H1 (cell line): ENCODE data around the gene ARHGAP12. TPM values are rescaled to one million over a fixed set of nuclear protein-coding genes. Genes with fewer than 3 reads are reported as not detected.

Source experiments
- CTCF ChIA-PET: fragments of 300-600 bp; sonication (Branson Sonifier 250); formaldehyde crosslinking; loops from one replicate; lab custom pipeline; 2021; ENCODE audit not compliant: partially characterized antibody; lab: Charles Lee
- POLR2A ChIA-PET: fragments of 300-600 bp; sonication (Branson Sonifier 250); formaldehyde crosslinking; loops from one replicate; lab custom pipeline; 2021; ENCODE audit warnings: inconsistent platforms; ENCODE audit not compliant: partially characterized antibody; lab: Charles Lee
- DNase-seq, 2 experiments: peaks; one replicate each; pipeline versions ENCODE4 v3.0.0 to v3.0.0-alpha.2; 2010 to 2022; ENCODE audit warnings: low spot score in 2 of 2, low read depth in 1 of 2, mixed read lengths in 1 of 2
- FAIRE-seq: peaks from 2 replicates; lab custom pipeline; 2011; peaks lifted over from hg19 to GRCh38; lab: Jason Lieb, UNC
- H2AFZ ChIP-seq: 2 replicates; pipeline ENCODE4 v1.8.1; 2012; ENCODE audit warnings: low read length, inconsistent platforms
- H2AK5ac ChIP-seq: 2 replicates; pipeline ENCODE4 v1.6.1; 2013; ENCODE audit warnings: low read depth, low read length
- H2BK120ac ChIP-seq: replicated peaks from 2 replicates; pipeline ENCODE3; 2013; ENCODE audit warnings: low read depth, low read length, inconsistent platforms
- H2BK12ac ChIP-seq: 2 replicates; pipeline ENCODE4 v1.6.1; 2013; ENCODE audit warnings: low read depth, low read length
- H2BK15ac ChIP-seq: 2 replicates; pipeline ENCODE4 v1.6.1; 2013; ENCODE audit warnings: low read length
- H2BK20ac ChIP-seq: 2 replicates; pipeline ENCODE4 v1.6.1; 2013; ENCODE audit warnings: low read length
- H2BK5ac ChIP-seq: 2 replicates; pipeline ENCODE4 v1.6.1; 2013; ENCODE audit warnings: low read depth, low read length
- H3K14ac ChIP-seq: 2 replicates; pipeline ENCODE4 v1.6.1; 2013; ENCODE audit warnings: inconsistent platforms; ENCODE audit not compliant: insufficient read length
- H3K18ac ChIP-seq: 2 replicates; pipeline ENCODE4 v1.6.1; 2013; ENCODE audit warnings: low read length; ENCODE audit errors: extremely low read depth
- H3K23ac ChIP-seq: 2 replicates; pipeline ENCODE4 v1.6.1; 2013; ENCODE audit warnings: inconsistent platforms; ENCODE audit not compliant: insufficient read length
- H3K23me2 ChIP-seq: 2 replicates; pipeline ENCODE4 v1.6.1; 2013; ENCODE audit warnings: low read depth, low read length
- H3K27ac ChIP-seq: 2 replicates; pipeline ENCODE4 v1.6.1; 2011; ENCODE audit warnings: low read depth, low read length, inconsistent platforms
- H3K27me3 ChIP-seq, 4 experiments: replicated peaks in 1 of 4; 1 replicate in 1 of 4; 2 replicates in 3 of 4; pipeline versions ENCODE4 v1.6.1 to v1.8.1; 2011 to 2013; ENCODE audit warnings: low read length in 3 of 4, mild to moderate bottlenecking in 3 of 4, inconsistent platforms in 2 of 4, mixed read lengths in 2 of 4, moderate library complexity in 1 of 4; ENCODE audit not compliant: control insufficient read depth in 3 of 4, insufficient read depth in 3 of 4; ENCODE audit errors: extremely low read depth in 1 of 4
- H3K36me3 ChIP-seq, 4 experiments: 2 replicates each; pipeline versions ENCODE4 v1.6.1 to v1.8.1; 2011 to 2013; ENCODE audit warnings: mild to moderate bottlenecking in 4 of 4, low read length in 3 of 4, moderate library complexity in 2 of 4, control low read depth in 1 of 4, inconsistent platforms in 1 of 4; ENCODE audit not compliant: insufficient read depth in 4 of 4, control insufficient read depth in 2 of 4
- H3K4ac ChIP-seq: replicated peaks from 2 replicates; pipeline ENCODE3; 2013; ENCODE audit warnings: low read length, low read depth, mixed read lengths, inconsistent platforms; ENCODE audit not compliant: insufficient read length
- H3K4me1 ChIP-seq, 4 experiments: replicated peaks in 1 of 4; 1 replicate in 1 of 4; 2 replicates in 3 of 4; pipeline versions ENCODE4 v1.6.1 to v1.8.1; 2011 to 2013; ENCODE audit warnings: low read length in 3 of 4, inconsistent platforms in 2 of 4, mixed read lengths in 1 of 4; ENCODE audit not compliant: insufficient read depth in 4 of 4, control insufficient read depth in 3 of 4
- H3K4me2 ChIP-seq, 2 experiments: 2 replicates each; pipeline versions ENCODE4 v1.6.1 to v1.8.1; 2011 to 2013; ENCODE audit warnings: low read depth in 2 of 2, low read length in 2 of 2, control low read depth in 1 of 2, inconsistent platforms in 1 of 2, mild to moderate bottlenecking in 1 of 2; ENCODE audit not compliant: insufficient read depth in 1 of 2
- H3K4me3 ChIP-seq, 4 experiments: fragments of 200-600, 300-600 bp in 1 of 4; sonication (generic), shearing (Covaris generic), sonication (Bioruptor Twin) in 1 of 4; 2 replicates each; pipeline versions ENCODE4 v1.5.1 to v1.8.1; 2011 to 2016; ENCODE audit warnings: low read length in 4 of 4, low read depth in 3 of 4, control low read depth in 2 of 4, inconsistent platforms in 2 of 4, mild to moderate bottlenecking in 2 of 4, mixed read lengths in 1 of 4, moderate library complexity in 1 of 4; ENCODE audit not compliant: insufficient read depth in 2 of 4; ENCODE audit errors: extremely low read depth in 1 of 4
- H3K56ac ChIP-seq: replicated peaks from 2 replicates; pipeline ENCODE3; 2013; ENCODE audit warnings: low read depth, mild to moderate bottlenecking, mixed read lengths, low read length, inconsistent platforms; ENCODE audit not compliant: insufficient read length
- H3K79me1 ChIP-seq: 2 replicates; pipeline ENCODE4 v1.6.1; 2013; ENCODE audit warnings: low read depth, low read length, control low read depth
- H3K79me2 ChIP-seq, 2 experiments: 2 replicates each; pipeline versions ENCODE4 v1.6.1 to v1.8.1; 2012 to 2013; ENCODE audit warnings: low read length in 2 of 2, mild to moderate bottlenecking in 2 of 2, inconsistent platforms in 1 of 2; ENCODE audit not compliant: insufficient read depth in 2 of 2, control insufficient read depth in 1 of 2
- H3K9ac ChIP-seq, 4 experiments: replicated peaks in 1 of 4; 1 replicate in 1 of 4; 2 replicates in 3 of 4; pipeline versions ENCODE4 v1.6.1 to v1.8.1; 2011 to 2013; ENCODE audit warnings: low read depth in 3 of 4, low read length in 3 of 4, control low read depth in 2 of 4, mild to moderate bottlenecking in 2 of 4, moderate library complexity in 2 of 4, inconsistent platforms in 1 of 4; ENCODE audit errors: extremely low read depth in 1 of 4
- H3K9me3 ChIP-seq, 2 experiments: 2 replicates each; pipeline versions ENCODE4 v1.6.1 to v1.8.1; 2012 to 2013; ENCODE audit warnings: mild to moderate bottlenecking in 2 of 2, moderate library complexity in 2 of 2, control low read depth in 1 of 2, inconsistent platforms in 1 of 2, low read depth in 1 of 2, low read length in 1 of 2, mixed read lengths in 1 of 2; ENCODE audit not compliant: insufficient read depth in 2 of 2
- H4K20me1 ChIP-seq, 2 experiments: replicated peaks in 1 of 2; 2 replicates each; pipeline versions ENCODE3 to v1.8.1; 2011 to 2013; ENCODE audit warnings: inconsistent platforms in 2 of 2, low read length in 2 of 2, mild to moderate bottlenecking in 1 of 2; ENCODE audit not compliant: insufficient read depth in 2 of 2, control insufficient read depth in 1 of 2
- H4K5ac ChIP-seq: 2 replicates; pipeline ENCODE4 v1.6.1; 2013; ENCODE audit warnings: low read length, low read depth, mixed read lengths, inconsistent platforms; ENCODE audit not compliant: insufficient read length
- H4K8ac ChIP-seq: 2 replicates; pipeline ENCODE4 v1.8.0; 2013; ENCODE audit warnings: mild to moderate bottlenecking, moderate library complexity, low read length, inconsistent platforms; ENCODE audit not compliant: insufficient read depth; ENCODE audit errors: extremely low read depth
- H4K91ac ChIP-seq: replicated peaks from 2 replicates; pipeline ENCODE3; 2013; ENCODE audit warnings: low read length, mixed read lengths, inconsistent platforms; ENCODE audit not compliant: insufficient read length
- ATF3 ChIP-seq: IDR thresholded peaks from 2 replicates; pipeline ENCODE4 v1.6.1; 2011; ENCODE audit warnings: low read depth, mild to moderate bottlenecking, low read length; ENCODE audit not compliant: insufficient read depth
- BACH1 ChIP-seq: IDR thresholded peaks from 2 replicates; pipeline ENCODE4 v1.6.1; 2012; ENCODE audit warnings: low read length, improper control_type of control experiment
- CREB1 ChIP-seq: IDR thresholded peaks from 2 replicates; pipeline ENCODE4 v1.6.1; 2012; ENCODE audit warnings: inconsistent platforms
- JUN ChIP-seq: IDR thresholded peaks from 2 replicates; pipeline ENCODE4 v1.6.1; 2011; ENCODE audit warnings: low read depth, mild to moderate bottlenecking, improper control_type of control experiment, low read length
- SAP30 ChIP-seq: fragments of 300-600 bp; sonication (generic); IDR thresholded peaks from 2 replicates; pipeline ENCODE4 v1.7.1; 2012; ENCODE audit warnings: low read length, moderate library complexity, mild to moderate bottlenecking, inconsistent platforms; ENCODE audit not compliant: insufficient read depth, insufficient replicate concordance
- SIX5 ChIP-seq: IDR thresholded peaks from 2 replicates; pipeline ENCODE4 v1.6.1; 2011; ENCODE audit warnings: mild to moderate bottlenecking, low read depth, low read length
- TAF1 ChIP-seq: IDR thresholded peaks from 2 replicates; pipeline ENCODE4 v1.6.1; 2011; ENCODE audit warnings: mild to moderate bottlenecking, low read depth, low read length
- USF2 ChIP-seq: IDR thresholded peaks from 2 replicates; pipeline ENCODE4 v1.6.1; 2011; ENCODE audit warnings: low read length, improper control_type of control experiment
- WGBS, 2 experiments: shearing (Covaris generic) in 1 of 2; methylation state at CpG; one replicate each; pipeline versions ENCODE4 v1.1.6 to v1.1.7; 2013 to 2015; ENCODE audit warnings: low lambda C conversion rate in 2 of 2, mixed read lengths in 2 of 2, inconsistent platforms in 1 of 2, low coverage in 1 of 2, missing lambda C conversion rate in 1 of 2; ENCODE audit not compliant: insufficient replicate concordance in 2 of 2, insufficient coverage in 1 of 2, insufficient read length in 1 of 2; ENCODE audit errors: extremely low coverage in 1 of 2, missing lambda C conversion rate in 1 of 2; 5-methylcytosine and 5-hydroxymethylcytosine counted together
- polyA plus RNA-seq, 7 experiments: library from polyadenylated mRNA; depleted of rRNA in 3 of 7; stranded (reverse) in 5 of 7; unstranded in 2 of 7; fragments of >200 nt in 5 of 7; fragments of 200-250 nt in 2 of 7; gene quantifications; 1 replicate in 5 of 7; 2 replicates in 1 of 7; 4 replicates in 1 of 7; pipeline versions ENCODE4 v1.2.1 to v1.2.3, GENCODE V29; 2011 to 2013; ENCODE audit warnings: missing spikeins in 2 of 7, mixed read lengths in 2 of 7
- total RNA-seq: library from RNA; stranded (reverse); fragmentation: NEBNext Ultra II Directional; extraction: Animal tissue kit (Norgen Biotek cat#: 25700); gene quantifications from 2 replicates; pipeline ENCODE4 v1.2.1, GENCODE V29; 2021

ARHGAP12 gene
- total and polyA plus RNA-seq, 2 of the 8 experiments (the other 6 are each of a cell fraction or from before 2014, with no cell fraction given): 10.1 to 39.0 TPM

DNA sequence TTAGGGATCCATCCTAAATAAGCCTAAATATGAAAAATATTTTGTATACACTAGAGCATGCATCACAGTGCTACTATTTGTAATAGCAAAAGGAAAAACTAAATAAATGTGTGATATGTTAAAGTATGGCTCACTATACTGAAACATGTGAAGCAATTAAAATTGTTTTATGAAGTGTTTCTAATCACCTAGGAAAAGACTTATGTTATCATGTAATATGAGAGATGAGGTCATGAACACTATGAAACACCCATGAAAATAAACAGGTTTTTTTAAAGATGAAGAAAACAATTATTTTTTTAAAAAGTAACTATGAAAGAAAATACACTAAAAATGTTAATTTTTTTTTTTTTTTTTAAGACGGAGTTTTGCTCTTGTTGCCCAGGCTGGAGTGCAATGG is 16.8 kb upstream of the ARHGAP12 start:
- H2BK15ac ChIP-seq: no peak overlapping the region
- no peak overlapping the region for H3K27ac ChIP-seq
- no peak overlapping the region for H4K8ac ChIP-seq
- no peak overlapping the region for H2BK12ac ChIP-seq
- H4K5ac ChIP-seq: no peak overlapping the region
- no peaks in the 10 kb centered on the region for H3K9me3 ChIP-seq
- H3K4me3 ChIP-seq: no peak overlapping the region
- H4K91ac ChIP-seq: no peak overlapping the region
- DNase-seq: no peak
- H3K4me2 ChIP-seq: no peak overlapping the region
- no peaks in the 10 kb centered on the region for H3K27me3 ChIP-seq
- TF ChIP-seq CREB1 (no peak), JUN (no peak), BACH1 (no peak), USF2 (no peak), SAP30 (no peak), SIX5 (no peak), TAF1 (no peak), ATF3 (no peak)
- H2AK5ac ChIP-seq: no peak overlapping the region
- H3K18ac ChIP-seq: no peak overlapping the region
- H3K14ac ChIP-seq: no peak overlapping the region
- ChIA-PET POLR2A (no interaction called here), CTCF (interaction anchor here (0.6 to 1.2 kb wide), 5 partner anchors 15 to 367 kb away, joined by 3 to 4 read pairs (median 3); no protein-coding TSS in a partner anchor)
- FAIRE-seq: no peak
- H3K4ac ChIP-seq: no peak overlapping the region
- no peaks in the 10 kb centered on the region; a peak in 1 of 7 replicates for H3K4me1 ChIP-seq
- no peak overlapping the region for H3K56ac ChIP-seq
- H2BK20ac ChIP-seq: no peak overlapping the region
- H2BK5ac ChIP-seq: no peak overlapping the region
- WGBS, 2 experiments: 67% methylated on average over 1 of the region's 1 CpG; no CpG with 5 or more reads in 1 of the 2 experiments
- H3K79me1 ChIP-seq: no peaks in the 10 kb centered on the region
- H4K20me1 ChIP-seq: no peaks in the 10 kb centered on the region
- no peak overlapping the region for H3K23ac ChIP-seq
- no peaks in the 10 kb centered on the region for H3K79me2 ChIP-seq
- no peak overlapping the region for H2AFZ ChIP-seq
- no peak overlapping the region for H3K9ac ChIP-seq
- no peaks in the 10 kb centered on the region for H3K23me2 ChIP-seq
- no peak overlapping the region for H2BK120ac ChIP-seq
- H3K36me3 ChIP-seq: no peaks in the 10 kb centered on the region
